ENCODE data around the gene NDUFAB1. TPM values are rescaled to one million over a fixed set of nuclear protein-coding genes. Genes with fewer than 3 reads are reported as not detected.

The NDUFAB1 gene
- total and polyA plus RNA-seq, 2 of the 13 experiments (the other 11 are each of a cell fraction or from before 2014, with no cell fraction given): 221 to 601 TPM

GRCh38 chr16:23556881-23557778, 39.0 kb downstream of the NDUFAB1 start, which contains the start of the genes EARS2 and UBFD1 (continued):
- TF ChIP-seq ZNF563 (CRISPR knock-in tag; IDR thresholded peaks at IDR 0.05) (peak; percentile 37; the same call in 1 of the 2 replicates), RBFOX2 (IDR thresholded peaks at IDR 0.05; ENCODE audit: low read depth, low read length) (peak; percentile 98), IRF1 (CRISPR knock-in tag; IDR thresholded peaks at IDR 0.05; ENCODE audit: low read depth) (peak; percentile 92; the same call in 1 of the 2 replicates), MEF2D (CRISPR knock-in tag; IDR thresholded peaks at IDR 0.05) (peak; percentile 86), E2F1 (CRISPR knock-in tag; IDR thresholded peaks at IDR 0.05) (peak; percentile 92), MEIS1 (CRISPR knock-in tag; IDR thresholded peaks at IDR 0.05; ENCODE audit: borderline replicate concordance) (peak; percentile 60), TCF7 (IDR thresholded peaks at IDR 0.05; ENCODE audit: low read depth) (no peak), TOE1 (CRISPR knock-in tag; IDR thresholded peaks at IDR 0.05) (peak; percentile 52), ZNF891 (CRISPR knock-in tag; IDR thresholded peaks at IDR 0.05) (peak; percentile 82), ELF3 (CRISPR knock-in tag; IDR thresholded peaks at IDR 0.05) (peak; percentile 93), TGIF2 (CRISPR knock-in tag; IDR thresholded peaks at IDR 0.05) (no peak; the same call in none of the 2 replicates), DRAP1 (CRISPR knock-in tag; IDR thresholded peaks at IDR 0.05) (peak; percentile 82), SPEN (CRISPR knock-in tag; IDR thresholded peaks at IDR 0.05; ENCODE audit: low read depth) (peak; percentile 96), PRMT3 (CRISPR knock-in tag; IDR thresholded peaks at IDR 0.05; ENCODE audit: borderline replicate concordance, low read depth) (no peak), YY1 (IDR thresholded peaks at IDR 0.05; ENCODE audit: insufficient read depth, insufficient replicate concordance, low read depth, low read length) (peak; percentile 95), ZNF713 (CRISPR knock-in tag; IDR thresholded peaks at IDR 0.05) (no peak), ZNF550 (CRISPR knock-in tag; IDR thresholded peaks at IDR 0.05; ENCODE audit: borderline replicate concordance) (peak; percentile 95; the same call in 1 of the 2 replicates), PAWR (CRISPR knock-in tag; IDR thresholded peaks at IDR 0.05; ENCODE audit: borderline replicate concordance) (peak; percentile 86; the same call in 1 of the 2 replicates), DR1 (CRISPR knock-in tag; IDR thresholded peaks at IDR 0.05) (peak; percentile 90), ZNF646 (CRISPR knock-in tag; IDR thresholded peaks at IDR 0.05) (no peak), NFYB (CRISPR knock-in tag; IDR thresholded peaks at IDR 0.05) (peak; percentile 88)

All from HepG2 (cell line).